ENCODE results near the gene ACVR2B.

DNA sequence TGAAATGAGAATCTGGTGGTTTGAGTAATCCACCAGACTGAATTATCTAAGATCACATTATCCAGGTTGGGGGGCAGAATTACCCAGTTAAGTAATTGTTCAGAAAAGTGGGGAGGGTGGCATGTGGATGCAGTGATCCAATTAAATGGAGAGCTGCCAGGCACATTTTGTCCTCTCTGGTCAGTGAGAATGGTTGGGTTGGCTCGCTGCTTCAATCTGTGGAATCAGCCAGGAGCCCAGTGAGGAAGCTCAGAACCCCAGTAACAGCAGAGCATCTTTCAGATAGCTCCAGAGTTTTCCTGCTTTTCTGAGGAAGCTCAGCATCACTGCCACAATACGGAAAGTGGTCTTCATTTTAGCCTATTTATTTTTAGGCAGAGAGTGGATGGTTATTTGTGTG, 36.1 kb downstream of the ACVR2B start:
- TF ChIP-seq EZH2 (IDR thresholded peaks at IDR 0.05) (no peak), POLR2AphosphoS5 (IDR thresholded peaks at IDR 0.05; ENCODE audit: low read depth, low read length) (no peak)
